Measurements from ENCODE around the gene RAB11FIP4.

Gene RAB11FIP4

DNA sequence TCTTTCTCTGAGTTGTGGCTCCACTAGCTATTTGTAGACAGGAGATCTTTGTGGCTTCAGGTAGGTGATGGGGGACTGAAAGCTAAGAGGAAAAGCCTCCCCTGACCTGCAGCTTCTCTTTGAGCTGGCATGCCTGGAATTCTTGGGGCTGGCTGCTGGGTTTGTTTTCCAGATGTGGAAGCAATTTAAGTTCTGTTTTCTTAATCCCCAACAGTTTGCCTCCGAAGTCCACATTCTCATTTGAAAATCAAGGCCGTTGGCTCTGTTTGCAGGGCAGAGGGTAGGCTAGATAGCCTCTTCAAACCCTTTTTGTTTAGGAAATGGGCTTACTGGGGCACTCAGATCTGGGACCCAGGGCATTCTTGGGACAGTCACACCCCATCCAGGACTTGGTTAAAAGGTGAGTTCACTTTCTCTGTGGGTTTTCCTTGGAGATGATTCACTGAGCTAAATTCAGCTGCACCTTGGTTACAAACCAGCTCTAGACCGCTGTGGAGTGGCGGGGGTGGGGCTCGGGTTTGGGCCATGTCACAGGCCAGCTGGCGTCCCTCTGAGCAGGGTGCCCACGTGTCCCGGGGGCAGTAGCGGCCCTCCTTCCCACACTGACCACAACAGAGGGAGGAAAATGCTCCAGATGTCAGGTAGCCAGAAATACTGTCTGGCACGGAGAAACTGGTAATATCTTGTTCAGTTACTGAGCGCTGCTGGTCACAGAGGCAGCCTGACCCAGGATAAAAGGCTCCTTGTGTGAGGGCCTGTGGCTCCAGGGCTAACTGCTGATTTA lies 108.5 kb downstream of the RAB11FIP4 start:
- Histone ChIP-seq H3K79me2 (ENCODE audit: control insufficient read depth, low read length) (peaks cover 36% of the 10 kb centered on the region), H3K27me3 (ENCODE audit: control insufficient read depth, low read length) (no peaks in the 10 kb centered on the region), H3K9me3 (ENCODE audit: control insufficient read depth, insufficient read depth, low read length) (no peaks in the 10 kb centered on the region), H3K36me3 (ENCODE audit: control insufficient read depth, low read length) (no peaks in the 10 kb centered on the region), H3K4me2 (ENCODE audit: low read length) (no peak overlapping the region), H4K20me1 (ENCODE audit: control insufficient read depth, insufficient read depth, low read depth, low read length) (no peaks in the 10 kb centered on the region), H3K4me3 (ENCODE audit: low read length) (no peak overlapping the region), H3K27ac (ENCODE audit: low read depth, low read length) (no peak overlapping the region), H3K9me2 (replicated peaks; ENCODE audit: control insufficient read depth, low read length) (no peaks in the 10 kb centered on the region), H3F3A (ENCODE audit: control insufficient read depth, insufficient read depth) (peaks cover 1% of the 10 kb centered on the region; the same call in 1 of the 2 replicates), H3K4me1 (ENCODE audit: control insufficient read depth, low read length) (peaks cover 18% of the 10 kb centered on the region)
- TF ChIP-seq, protein P1, sequence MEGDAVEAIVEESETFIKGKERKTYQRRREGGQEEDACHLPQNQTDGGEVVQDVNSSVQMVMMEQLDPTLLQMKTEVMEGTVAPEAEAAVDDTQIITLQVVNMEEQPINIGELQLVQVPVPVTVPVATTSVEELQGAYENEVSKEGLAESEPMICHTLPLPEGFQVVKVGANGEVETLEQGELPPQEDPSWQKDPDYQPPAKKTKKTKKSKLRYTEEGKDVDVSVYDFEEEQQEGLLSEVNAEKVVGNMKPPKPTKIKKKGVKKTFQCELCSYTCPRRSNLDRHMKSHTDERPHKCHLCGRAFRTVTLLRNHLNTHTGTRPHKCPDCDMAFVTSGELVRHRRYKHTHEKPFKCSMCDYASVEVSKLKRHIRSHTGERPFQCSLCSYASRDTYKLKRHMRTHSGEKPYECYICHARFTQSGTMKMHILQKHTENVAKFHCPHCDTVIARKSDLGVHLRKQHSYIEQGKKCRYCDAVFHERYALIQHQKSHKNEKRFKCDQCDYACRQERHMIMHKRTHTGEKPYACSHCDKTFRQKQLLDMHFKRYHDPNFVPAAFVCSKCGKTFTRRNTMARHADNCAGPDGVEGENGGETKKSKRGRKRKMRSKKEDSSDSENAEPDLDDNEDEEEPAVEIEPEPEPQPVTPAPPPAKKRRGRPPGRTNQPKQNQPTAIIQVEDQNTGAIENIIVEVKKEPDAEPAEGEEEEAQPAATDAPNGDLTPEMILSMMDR (IDR thresholded peaks at IDR 0.05; ENCODE audit: low read depth, low read length, poor library complexity, severe bottlenecking), result no peak
- TF ChIP-seq EZH2phosphoT487 (IDR thresholded peaks at IDR 0.05; ENCODE audit: borderline replicate concordance, low read length), result no peak

DNA sequence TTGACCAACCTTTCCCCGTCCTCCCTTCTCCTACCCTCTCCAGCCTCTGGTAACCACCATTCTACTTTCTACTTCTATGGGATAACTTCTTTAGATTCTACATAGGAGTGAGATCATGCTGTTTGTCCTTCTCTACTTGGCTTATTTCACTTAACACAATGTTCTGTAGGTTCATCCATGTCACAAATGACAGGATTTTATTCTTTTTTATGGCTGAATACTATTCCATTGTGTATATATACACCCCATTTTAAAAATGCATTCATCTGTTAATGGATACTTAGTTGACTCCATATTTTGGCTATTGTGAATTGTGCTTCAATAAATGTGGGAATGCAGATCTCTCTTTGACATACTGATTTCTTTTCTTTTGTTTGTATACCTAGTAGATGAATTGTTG lies 115.0 kb downstream of the RAB11FIP4 start:
- Histone ChIP-seq H3K79me2 (ENCODE audit: control insufficient read depth, low read length) (peaks cover 51% of the 10 kb centered on the region), H3K4me2 (ENCODE audit: low read length) (no peak overlapping the region), H3K27me3 (ENCODE audit: control insufficient read depth, low read length) (no peaks in the 10 kb centered on the region), H3K9me3 (ENCODE audit: control insufficient read depth, insufficient read depth, low read length) (no peaks in the 10 kb centered on the region), H3K9me2 (replicated peaks; ENCODE audit: control insufficient read depth, low read length) (no peaks in the 10 kb centered on the region), H3K36me3 (ENCODE audit: control insufficient read depth, low read length) (no peaks in the 10 kb centered on the region), H3K27ac (ENCODE audit: low read depth, low read length) (no peak overlapping the region), H3F3A (ENCODE audit: control insufficient read depth, insufficient read depth) (no peaks in the 10 kb centered on the region; the same call in 1 of the 2 replicates), H3K4me1 (ENCODE audit: control insufficient read depth, low read length) (peaks cover 38% of the 10 kb centered on the region), H4K20me1 (ENCODE audit: control insufficient read depth, insufficient read depth, low read depth, low read length) (no peaks in the 10 kb centered on the region), H3K4me3 (ENCODE audit: low read length) (no peak overlapping the region)
- TF ChIP-seq, protein P1 (IDR thresholded peaks at IDR 0.05; ENCODE audit: low read depth, low read length, poor library complexity, severe bottlenecking), result no peak
- TF ChIP-seq EZH2phosphoT487 (IDR thresholded peaks at IDR 0.05; ENCODE audit: borderline replicate concordance, low read length), result no peak

DNA sequence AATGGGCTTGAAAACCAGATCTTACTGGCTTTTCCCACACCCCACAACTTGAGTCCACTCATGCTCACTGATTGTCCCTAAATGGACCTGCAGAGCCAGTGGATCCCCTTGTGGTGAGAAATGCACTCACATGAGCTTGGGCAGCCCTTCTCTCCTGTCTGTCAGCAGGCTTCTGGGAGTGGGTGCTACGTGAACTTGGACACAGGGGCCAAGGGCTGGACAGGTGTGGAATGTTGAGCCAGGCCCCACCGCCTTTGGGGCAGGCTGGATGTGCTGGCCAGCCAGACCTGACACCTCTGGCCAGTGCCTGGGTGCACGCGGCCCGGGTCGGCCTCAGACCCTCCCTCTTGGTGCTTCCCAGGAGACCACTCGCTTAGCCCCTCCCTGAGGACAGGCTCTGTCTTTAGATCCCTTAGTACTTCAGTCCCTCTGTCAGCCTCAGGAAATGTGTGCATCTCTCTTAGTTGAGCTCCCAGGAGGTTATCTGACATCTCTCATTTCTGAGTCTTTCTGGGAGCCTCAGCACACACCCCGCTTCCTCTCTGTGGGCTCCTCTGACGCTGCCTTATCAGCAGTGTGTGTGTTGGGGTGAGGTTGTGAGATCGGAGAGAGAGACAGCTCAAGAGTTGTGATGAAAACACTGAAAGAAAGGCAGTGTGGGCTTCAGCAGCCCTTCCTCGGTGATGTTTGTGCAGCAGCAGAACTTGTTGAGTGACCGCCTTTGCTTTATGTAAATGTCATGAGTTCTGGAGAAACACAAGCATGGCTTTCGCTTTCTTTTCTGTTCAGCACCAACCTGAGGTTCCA lies 117.0 kb downstream of the RAB11FIP4 start:
- H3K36me3 ChIP-seq (ENCODE audit: control insufficient read depth, low read length), result no peaks in the 10 kb centered on the region
- no peak for TF ChIP-seq EZH2phosphoT487 (IDR thresholded peaks at IDR 0.05; ENCODE audit: borderline replicate concordance, low read length)
- TF ChIP-seq, protein P1 (IDR thresholded peaks at IDR 0.05; ENCODE audit: low read depth, low read length, poor library complexity, severe bottlenecking), result peak; percentile 70
- H3K79me2 ChIP-seq (ENCODE audit: control insufficient read depth, low read length), result peaks cover 52% of the 10 kb centered on the region
- H3K9me2 ChIP-seq (replicated peaks; ENCODE audit: control insufficient read depth, low read length), result no peaks in the 10 kb centered on the region
- H3K9me3 ChIP-seq (ENCODE audit: control insufficient read depth, insufficient read depth, low read length), result no peaks in the 10 kb centered on the region
- no peaks in the 10 kb centered on the region for H3F3A ChIP-seq (ENCODE audit: control insufficient read depth, insufficient read depth)
- no peaks in the 10 kb centered on the region for H3K27me3 ChIP-seq (ENCODE audit: control insufficient read depth, low read length)
- H3K27ac ChIP-seq (ENCODE audit: low read depth, low read length), result peak overlapping the region; percentile 61
- no peaks in the 10 kb centered on the region; the same call in 1 of the 2 replicates for H4K20me1 ChIP-seq (ENCODE audit: control insufficient read depth, insufficient read depth, low read depth, low read length)
- peak overlapping the region; percentile 58 for H3K4me3 ChIP-seq (ENCODE audit: low read length)
- H3K4me1 ChIP-seq (ENCODE audit: control insufficient read depth, low read length), result peaks cover 38% of the 10 kb centered on the region
- peak overlapping the region; percentile 89 for H3K4me2 ChIP-seq (ENCODE audit: low read length)
